ENCODE data around the gene SLX4IP. TPM values are rescaled to one million over a fixed set of nuclear protein-coding genes. Genes with fewer than 3 reads are reported as not detected.

Gene SLX4IP
- total RNA-seq, 1 donor from 2014 or later, result 6.8 TPM

- no peak for DNase-seq (ENCODE audit: low spot score)
- Mint-ChIP-seq H3K9me3 (ENCODE audit: unreplicated experiment) (no peaks in the 10 kb centered on the region), H3K36me3 (ENCODE audit: low read depth, unreplicated experiment) (no peaks in the 10 kb centered on the region), H3K27ac (ENCODE audit: unreplicated experiment) (peak overlapping the region; percentile 9), H3K4me3 (ENCODE audit: unreplicated experiment) (no peak overlapping the region), H3K4me1 (ENCODE audit: unreplicated experiment) (peaks cover 11% of the 10 kb centered on the region), H3K27me3 (ENCODE audit: unreplicated experiment) (no peaks in the 10 kb centered on the region)
- no peak for TF ChIP-seq CTCF (IDR thresholded peaks at IDR 0.05; ENCODE audit: unreplicated experiment)
These were observed 76.6 kb downstream of the SLX4IP start for GRCh38 chr20:10511509-10512251.

GRCh38 chr20:10513061-10513460 lies 78.0 kb downstream of the SLX4IP start:
- H3K9me3 Mint-ChIP-seq (ENCODE audit: unreplicated experiment), result no peaks in the 10 kb centered on the region
- no peak overlapping the region for H3K4me3 Mint-ChIP-seq (ENCODE audit: unreplicated experiment)
- DNase-seq (ENCODE audit: low spot score), result no peak
- H3K27ac Mint-ChIP-seq (ENCODE audit: unreplicated experiment), result no peak overlapping the region
- no peak for TF ChIP-seq CTCF (IDR thresholded peaks at IDR 0.05; ENCODE audit: unreplicated experiment)
- peaks cover 11% of the 10 kb centered on the region for H3K4me1 Mint-ChIP-seq (ENCODE audit: unreplicated experiment)
- no peaks in the 10 kb centered on the region for H3K36me3 Mint-ChIP-seq (ENCODE audit: low read depth, unreplicated experiment)
- H3K27me3 Mint-ChIP-seq (ENCODE audit: unreplicated experiment), result no peaks in the 10 kb centered on the region

GRCh38 chr20:10513931-10514575 lies 78.9 kb downstream of the SLX4IP start:
- no peak for TF ChIP-seq CTCF (IDR thresholded peaks at IDR 0.05; ENCODE audit: unreplicated experiment)
- Mint-ChIP-seq H3K9me3 (ENCODE audit: unreplicated experiment) (no peaks in the 10 kb centered on the region), H3K27me3 (ENCODE audit: unreplicated experiment) (no peaks in the 10 kb centered on the region), H3K4me1 (ENCODE audit: unreplicated experiment) (peaks cover 11% of the 10 kb centered on the region), H3K36me3 (ENCODE audit: low read depth, unreplicated experiment) (no peaks in the 10 kb centered on the region), H3K4me3 (ENCODE audit: unreplicated experiment) (no peak overlapping the region), H3K27ac (ENCODE audit: unreplicated experiment) (no peak overlapping the region)
- no peak for DNase-seq (ENCODE audit: low spot score)

- TF ChIP-seq CTCF (IDR thresholded peaks at IDR 0.05; ENCODE audit: unreplicated experiment), result no peak
- H3K4me1 Mint-ChIP-seq (ENCODE audit: unreplicated experiment), result peaks cover 13% of the 10 kb centered on the region
- no peaks in the 10 kb centered on the region for H3K9me3 Mint-ChIP-seq (ENCODE audit: unreplicated experiment)
- no peaks in the 10 kb centered on the region for H3K36me3 Mint-ChIP-seq (ENCODE audit: low read depth, unreplicated experiment)
- H3K27me3 Mint-ChIP-seq (ENCODE audit: unreplicated experiment), result no peaks in the 10 kb centered on the region
- no peak overlapping the region for H3K27ac Mint-ChIP-seq (ENCODE audit: unreplicated experiment)
- H3K4me3 Mint-ChIP-seq (ENCODE audit: unreplicated experiment), result no peak overlapping the region
- no peak for DNase-seq (ENCODE audit: low spot score)
These were observed 81.4 kb downstream of the SLX4IP start for GRCh38 chr20:10516529-10516928.

All from endothelial cell (in vitro differentiated cells).